ENCODE data around the gene OLFML2B.

Gene OLFML2B

GRCh38 chr1:161955606-161956005 is 68.1 kb downstream of the OLFML2B start:
- intact Hi-C loops (cut with DNase I), result no loop called here
- DNase-seq, result no peak

DNA sequence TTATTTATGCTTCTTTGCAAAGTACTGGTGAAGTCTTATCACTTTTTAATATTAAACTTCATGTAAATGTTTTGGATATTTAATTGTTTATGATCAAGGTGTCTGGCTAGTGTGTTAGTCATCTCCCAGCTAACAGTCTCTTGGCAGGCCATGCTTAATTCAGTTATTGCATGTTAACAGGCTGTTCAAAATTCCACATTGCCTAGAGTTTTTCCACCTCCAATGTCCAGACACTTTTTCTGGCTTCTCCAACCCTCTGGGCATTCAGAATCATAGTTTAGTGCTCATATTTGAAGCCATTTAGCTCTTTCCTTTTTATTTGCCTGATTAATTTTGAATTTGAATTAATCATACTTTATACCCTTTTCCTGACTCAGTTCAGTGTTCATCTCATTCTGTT is 69.2 kb downstream of the OLFML2B start:
- intact Hi-C loops (cut with DNase I), result no loop called here
- no peak for DNase-seq

GRCh38 chr1:161954050-161954449 is 69.6 kb downstream of the OLFML2B start:
- DNase-seq, result no peak
- intact Hi-C loops (cut with DNase I), result no loop called here

DNA sequence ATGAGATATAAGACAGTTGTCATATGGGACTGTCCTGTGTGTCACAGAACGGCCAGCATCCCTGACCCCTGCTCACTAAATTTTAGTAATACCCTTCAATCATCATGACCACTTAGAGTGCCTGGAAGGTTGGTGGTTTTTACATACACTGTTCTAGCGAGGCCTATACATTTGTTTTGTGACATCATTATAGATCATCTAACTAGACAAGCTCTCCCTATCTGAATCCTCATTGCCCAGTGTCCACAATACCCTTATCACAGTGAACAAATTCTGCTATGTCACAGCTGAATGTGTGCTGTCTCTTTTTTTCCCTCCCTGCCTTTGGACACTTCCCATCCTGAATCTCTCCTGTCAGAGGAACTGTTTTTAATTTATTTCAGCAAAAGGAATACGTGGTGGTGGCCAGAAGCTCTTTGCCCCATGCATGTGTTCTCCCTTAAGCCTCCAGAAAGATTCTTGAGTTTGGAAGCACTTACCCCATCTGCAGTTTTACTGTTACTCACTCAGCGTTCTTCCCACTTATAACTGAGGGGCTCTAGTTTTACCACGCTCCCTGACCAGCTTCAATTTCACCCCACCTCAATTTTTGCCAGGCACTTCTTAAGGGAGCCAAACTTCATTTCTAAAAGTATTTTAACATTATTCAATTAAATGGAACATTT is 70.3 kb downstream of the OLFML2B start:
- intact Hi-C loops (cut with DNase I), result no loop called here
- DNase-seq, result no peak

GRCh38 chr1:161952607-161953172 is 71.0 kb downstream of the OLFML2B start:
- intact Hi-C loops (cut with DNase I), result no loop called here
- no peak for DNase-seq

GRCh38 chr1:161951646-161952045 is 72.0 kb downstream of the OLFML2B start:
- intact Hi-C loops (cut with DNase I), result no loop called here
- no peak for DNase-seq

DNA sequence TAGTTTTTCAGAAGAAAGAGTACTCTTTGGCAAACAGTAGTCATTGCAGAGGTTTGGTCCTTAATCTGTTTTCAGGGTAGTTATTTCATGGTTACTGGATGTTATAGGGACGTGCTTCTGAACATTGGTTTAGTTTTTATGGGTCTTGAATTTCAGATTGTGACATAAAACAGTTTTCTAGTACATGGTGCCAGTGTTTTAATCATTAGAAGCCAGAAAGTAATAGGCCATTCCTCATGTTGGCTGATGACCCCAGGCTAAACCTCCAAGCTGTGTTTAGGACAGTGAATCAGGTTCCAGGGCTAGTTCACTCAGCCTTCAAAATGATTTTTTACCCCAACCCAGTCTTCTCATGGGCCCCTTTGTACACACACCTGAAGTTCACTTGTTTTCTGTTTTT is 73.3 kb downstream of the OLFML2B start:
- intact Hi-C loops (cut with DNase I), result no loop called here
- no peak for DNase-seq

DNA sequence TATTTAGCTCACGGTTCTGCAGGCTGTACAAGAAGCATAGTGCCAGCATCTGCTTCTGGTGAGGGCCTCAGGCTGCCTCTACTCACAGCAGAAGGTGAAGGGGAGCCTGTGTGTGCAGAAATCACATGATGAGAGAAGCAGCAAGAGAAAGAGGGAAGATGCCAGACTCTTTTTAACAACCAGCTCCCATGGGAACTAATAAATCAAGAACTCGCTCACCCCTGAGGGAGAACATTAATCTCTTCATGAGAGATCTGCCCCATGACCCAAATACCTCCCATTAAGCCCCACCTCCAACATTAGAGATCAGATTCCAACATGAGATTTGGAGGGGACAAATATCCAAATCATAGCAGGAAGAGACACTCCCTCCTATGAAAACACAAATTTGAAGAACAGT is 74.1 kb downstream of the OLFML2B start:
- no peak for DNase-seq
- intact Hi-C loops (cut with DNase I), result no loop called here

DNA sequence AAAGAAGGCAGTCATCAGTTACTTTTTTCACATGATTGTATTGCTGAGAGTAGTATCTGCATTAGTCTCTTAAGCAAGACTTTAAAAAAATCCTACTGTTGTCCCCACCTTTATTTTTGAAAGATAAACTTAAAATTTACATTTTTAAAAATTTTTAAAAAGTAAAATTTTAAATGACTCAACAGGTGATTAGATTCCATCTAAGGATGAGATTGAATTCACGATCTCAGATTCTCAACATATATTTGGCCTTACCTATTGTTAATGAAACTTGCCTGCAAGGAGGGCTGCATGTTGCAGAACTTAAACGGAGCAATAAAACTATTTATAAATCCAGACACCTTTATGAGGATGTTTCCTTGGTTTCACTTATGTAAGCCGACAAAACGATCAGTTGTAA is 75.2 kb downstream of the OLFML2B start:
- intact Hi-C loops (cut with DNase I), result no loop called here
- no peak for DNase-seq

DNA sequence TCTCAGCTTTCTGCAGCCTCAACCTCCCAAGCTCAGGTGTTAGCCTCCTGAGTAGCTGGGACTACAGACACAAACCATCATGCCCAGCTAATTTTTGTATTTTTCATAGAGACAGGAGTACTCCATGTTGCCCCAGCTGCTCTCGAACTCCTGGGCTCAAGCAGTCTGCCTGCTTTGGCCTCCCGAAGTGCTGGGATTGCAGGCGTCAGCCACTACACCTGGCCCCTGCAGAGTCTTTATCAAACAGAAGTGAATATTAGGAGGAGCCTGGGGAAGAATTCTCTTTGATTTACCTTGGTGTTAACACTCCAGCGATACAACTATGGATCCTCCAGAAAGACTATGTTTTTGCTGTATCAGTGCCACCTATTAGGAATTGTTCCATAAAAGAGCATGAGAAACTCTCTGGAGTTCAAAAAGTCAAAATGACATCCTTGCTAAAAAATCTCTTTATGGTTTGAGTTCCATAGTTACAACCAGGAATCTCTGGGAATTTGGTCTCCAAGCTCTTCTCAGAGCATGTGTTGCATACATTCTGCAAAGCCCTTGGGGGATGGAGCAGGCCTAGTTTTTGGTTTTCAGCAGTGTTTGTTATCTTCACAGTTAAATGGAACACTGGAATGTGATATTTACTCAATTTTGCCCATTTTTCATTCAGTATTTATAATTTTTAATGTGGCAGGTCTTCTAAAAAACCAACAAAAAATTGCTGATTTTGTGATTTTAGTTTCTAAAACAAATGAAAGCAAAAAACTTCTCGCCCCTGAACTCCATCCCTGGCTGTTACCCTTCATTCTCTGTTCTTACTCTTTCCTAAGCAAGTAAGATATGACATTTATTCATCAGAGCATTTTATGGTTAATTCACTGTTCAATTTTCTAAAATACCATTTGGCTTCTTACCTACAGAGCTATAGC is 77.3 kb downstream of the OLFML2B start:
- intact Hi-C loops (cut with DNase I), result no loop called here
- DNase-seq, result no peak

DNA sequence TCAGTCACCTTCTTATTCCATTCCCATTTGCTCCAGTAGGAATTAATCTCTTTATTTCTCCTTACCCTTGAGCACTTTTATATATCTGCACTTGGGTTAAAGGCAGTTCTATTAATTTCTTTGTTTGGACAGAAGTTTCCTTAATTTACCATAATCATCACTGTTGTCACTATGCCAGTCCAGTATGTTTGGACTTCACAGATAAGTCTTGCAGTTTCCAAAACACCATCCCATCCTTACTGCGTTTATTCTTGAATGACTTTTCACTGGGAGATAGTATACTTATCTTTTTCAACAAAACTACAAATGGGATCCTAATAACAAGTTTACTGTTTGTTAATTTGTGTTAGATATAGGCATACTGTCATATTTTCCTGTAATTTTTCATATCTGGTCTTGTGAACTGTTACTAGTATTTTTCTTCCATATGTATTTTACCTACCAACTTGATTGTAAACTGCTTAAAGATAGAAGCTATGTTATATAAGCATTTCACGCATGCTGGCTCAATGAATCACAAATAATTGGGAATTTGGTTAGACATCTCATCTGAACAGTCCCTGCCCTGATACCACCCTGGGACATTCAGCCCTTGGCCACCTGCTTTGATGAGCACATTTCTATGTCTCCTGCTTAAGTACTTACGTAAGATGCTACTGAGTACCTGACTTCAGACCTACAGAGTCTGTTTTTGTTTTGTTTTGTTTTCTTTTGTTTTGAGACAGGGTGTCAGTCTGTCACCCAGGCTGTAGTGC is 78.2 kb downstream of the OLFML2B start:
- DNase-seq, result no peak
- intact Hi-C loops (cut with DNase I), result no loop called here

DNA sequence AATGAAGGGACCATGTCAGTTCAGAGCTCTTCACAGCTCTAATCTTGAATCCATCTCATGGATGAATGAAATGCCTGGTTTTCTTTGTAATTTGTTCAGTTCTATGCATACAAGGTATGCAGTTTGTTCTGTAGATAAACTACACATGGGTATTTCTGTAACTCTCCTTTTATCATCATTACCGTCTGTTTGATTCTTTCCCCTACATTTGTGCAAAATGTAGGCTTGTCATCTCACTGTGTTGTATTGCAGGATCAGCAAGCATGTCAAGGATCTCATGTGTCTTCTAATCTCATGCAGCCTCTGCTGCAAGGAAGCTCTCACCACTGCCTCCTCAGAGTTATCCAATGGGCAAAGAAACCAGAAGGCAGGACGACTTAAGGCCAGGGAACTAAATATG is 79.3 kb downstream of the OLFML2B start:
- intact Hi-C loops (cut with DNase I), result no loop called here
- no peak for DNase-seq

DNA sequence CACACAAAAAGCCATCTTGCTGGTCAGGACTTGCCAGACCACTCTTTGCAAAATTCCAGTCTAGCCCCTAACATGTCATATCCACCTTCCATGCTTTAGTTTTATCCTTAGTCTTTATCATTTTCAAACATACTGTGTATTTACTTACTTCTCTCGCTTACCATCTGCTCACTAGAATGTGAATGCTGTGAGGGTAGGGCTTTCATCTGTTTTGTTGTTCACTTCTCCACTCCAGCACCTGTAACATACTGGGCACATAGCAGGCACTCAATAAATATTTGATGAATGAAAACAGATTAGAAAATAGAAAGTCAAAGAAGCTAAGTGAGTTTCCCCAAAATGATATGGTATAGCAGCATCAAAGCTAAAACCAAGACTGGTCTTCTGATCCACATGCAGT is 79.9 kb downstream of the OLFML2B start:
- no peak for DNase-seq
- intact Hi-C loops (cut with DNase I), result no loop called here

DNA sequence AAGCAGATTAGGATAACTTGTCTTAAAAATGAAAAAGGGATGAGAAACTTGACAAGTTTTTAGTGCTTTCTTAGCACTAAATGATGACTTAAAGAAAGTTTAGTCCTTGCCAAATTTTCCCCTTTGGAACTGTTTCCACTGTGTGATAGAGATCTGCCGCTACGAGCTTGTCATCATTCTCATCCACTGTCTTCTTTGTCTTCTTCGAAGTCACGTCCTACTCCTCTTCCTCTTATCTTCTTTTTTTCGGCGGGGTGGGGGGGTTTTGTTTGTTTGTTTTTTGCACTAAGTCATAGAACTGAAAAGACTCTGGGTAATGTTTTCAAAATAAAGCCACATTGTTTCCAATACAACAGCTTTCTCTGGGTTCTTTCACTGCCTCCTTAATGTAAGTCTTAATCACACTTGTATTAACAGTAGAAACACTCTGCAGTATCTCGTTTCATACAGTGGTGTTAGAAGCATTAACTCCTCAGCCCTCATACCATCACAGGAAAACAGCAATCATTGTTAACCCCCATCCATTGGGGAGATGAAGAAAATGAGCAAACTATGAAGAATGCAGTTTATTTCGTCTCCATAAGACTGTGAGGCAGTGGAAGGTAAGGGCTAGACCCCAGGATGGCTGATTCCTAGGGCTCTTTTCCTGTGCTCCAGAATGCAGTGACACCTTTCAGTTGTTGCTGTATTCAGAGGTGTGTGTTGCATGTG is 81.8 kb downstream of the OLFML2B start:
- DNase-seq, result no peak
- intact Hi-C loops (cut with DNase I), result no loop called here

GRCh38 chr1:161940866-161941591 is 82.6 kb downstream of the OLFML2B start:
- DNase-seq, result no peak
- intact Hi-C loops (cut with DNase I), result no loop called here

DNA sequence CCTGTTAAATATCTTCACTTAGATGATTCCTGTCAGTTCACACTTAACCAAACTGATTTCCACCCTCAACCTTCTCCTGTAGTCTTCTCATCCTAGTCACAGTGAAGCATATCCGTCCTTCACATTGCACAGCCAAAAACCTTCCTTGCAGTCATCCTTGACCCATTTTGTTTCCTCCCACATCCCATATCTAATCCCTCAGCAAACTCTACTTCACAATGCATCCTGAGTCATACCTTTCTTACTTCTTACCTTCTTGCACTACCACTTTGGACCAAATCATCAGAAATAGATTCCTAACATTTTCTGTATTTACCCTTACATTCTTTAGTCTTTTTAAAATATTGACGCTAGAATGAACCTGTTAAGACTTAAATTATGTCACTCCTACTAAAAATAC is 86.9 kb downstream of the OLFML2B start:
- no peak for DNase-seq
- intact Hi-C loops (cut with DNase I), result no loop called here

GRCh38 chr1:161935264-161935663 is 88.4 kb downstream of the OLFML2B start:
- intact Hi-C loops (cut with DNase I), result no loop called here
- DNase-seq, result no peak
